HG02970 (cell line): ENCODE results near the gene ECHS1.
"Not testable (repeated sequence)": the region's sequence is repeated elsewhere in the genome, so short reads cannot be mapped to it uniquely, and the experiment has no call there.

Experiments
- ATAC-seq: cut with Tn5 transposase; IDR thresholded peaks from one replicate; pipeline ENCODE4 v1.9.1; 2021; ENCODE audit warnings: mild to moderate bottlenecking, moderate library complexity, moderate number of reproducible peaks; ENCODE audit not compliant: unreplicated experiment, low FRiP score

ECHS1 gene

DNA sequence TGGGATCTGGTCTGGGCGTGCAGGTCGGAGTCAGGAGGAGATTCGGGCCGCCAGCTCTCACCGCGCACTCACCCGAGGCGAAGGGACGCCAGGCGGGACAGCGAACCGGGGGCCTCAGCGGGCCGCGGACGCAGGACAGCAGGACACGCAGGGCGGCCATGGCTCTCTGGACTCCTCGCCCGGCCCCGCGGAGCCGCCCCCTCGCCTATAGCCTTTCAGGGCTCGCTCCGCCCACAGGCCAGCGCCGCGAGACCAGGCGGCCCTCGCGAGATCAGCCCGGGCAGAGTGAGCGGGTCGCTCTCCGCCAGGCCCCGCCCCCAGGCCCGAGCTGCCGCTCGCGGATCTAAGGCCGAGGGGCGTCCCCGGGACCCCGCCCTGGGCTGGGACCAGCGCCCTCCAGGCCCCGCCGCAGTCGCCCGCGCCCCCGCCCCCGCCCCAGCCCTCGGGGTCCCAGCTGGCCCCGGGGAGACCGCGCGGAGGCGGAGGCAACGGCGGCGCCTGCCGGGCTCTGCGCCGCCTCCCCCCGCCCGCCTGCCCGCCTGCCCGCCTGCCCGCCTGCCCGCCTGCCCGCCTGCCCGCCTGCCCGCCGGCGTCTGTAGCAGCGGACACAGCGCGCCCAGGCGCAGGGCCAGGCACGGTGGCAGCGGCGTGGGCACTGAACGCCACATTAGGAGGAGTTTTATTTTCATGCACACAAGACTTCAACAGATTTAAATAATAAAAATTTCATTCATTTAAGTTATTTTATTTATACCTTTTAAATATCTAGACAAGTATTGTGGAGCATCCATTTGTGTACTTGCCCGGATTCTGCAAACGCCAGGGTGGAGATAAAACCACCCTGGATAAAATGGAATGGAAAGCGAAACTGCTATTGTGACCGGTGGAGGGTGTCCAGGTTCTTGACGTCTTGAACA lies at the start of gene ECHS1:
ECHS1 (minus strand) TSS at position 181 of the 917 bp plus-strand sequence; CDS start at position 160, 21 bp downstream.
- peak; percentile 84 for ATAC-seq

DNA sequence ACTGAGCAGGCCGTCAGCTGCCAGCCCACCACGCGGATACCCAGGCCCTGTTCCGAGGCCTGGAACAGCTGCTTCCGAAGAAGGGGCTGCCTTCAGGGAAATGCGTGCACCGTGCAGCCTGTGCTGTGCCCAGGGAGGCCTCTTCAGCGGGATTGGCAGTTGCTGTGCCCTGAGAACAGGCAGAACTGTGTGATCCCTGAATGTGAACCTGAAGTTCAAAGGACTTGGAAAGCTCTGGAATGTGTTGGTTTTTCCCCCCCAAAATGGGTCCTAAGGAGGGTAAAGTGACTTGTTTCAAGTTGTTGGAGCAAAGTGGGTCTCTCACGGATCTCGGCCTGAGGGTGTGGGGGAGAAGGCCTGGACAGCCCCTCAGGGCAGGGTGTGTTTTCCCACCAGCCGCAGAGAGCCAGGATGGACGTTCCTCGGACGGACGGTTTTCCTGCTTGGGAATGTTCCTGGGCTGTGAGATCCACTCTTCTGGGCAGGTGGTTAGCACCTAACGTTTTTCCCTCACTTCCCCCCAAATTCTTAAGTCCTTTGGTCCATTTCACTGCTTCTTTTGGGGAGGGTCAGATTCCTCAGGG lies 49.2 kb upstream of the ECHS1 start:
- ATAC-seq: no peak

- ATAC-seq: no peak
Observed at GRCh38 chr10:133421336-133422222, 48.4 kb upstream of the ECHS1 start.

- ATAC-seq: no peak
Observed at GRCh38 chr10:133420579-133420978, 47.4 kb upstream of the ECHS1 start.

GRCh38 chr10:133420028-133420427 lies 46.9 kb upstream of the ECHS1 start:
- no peak for ATAC-seq

DNA sequence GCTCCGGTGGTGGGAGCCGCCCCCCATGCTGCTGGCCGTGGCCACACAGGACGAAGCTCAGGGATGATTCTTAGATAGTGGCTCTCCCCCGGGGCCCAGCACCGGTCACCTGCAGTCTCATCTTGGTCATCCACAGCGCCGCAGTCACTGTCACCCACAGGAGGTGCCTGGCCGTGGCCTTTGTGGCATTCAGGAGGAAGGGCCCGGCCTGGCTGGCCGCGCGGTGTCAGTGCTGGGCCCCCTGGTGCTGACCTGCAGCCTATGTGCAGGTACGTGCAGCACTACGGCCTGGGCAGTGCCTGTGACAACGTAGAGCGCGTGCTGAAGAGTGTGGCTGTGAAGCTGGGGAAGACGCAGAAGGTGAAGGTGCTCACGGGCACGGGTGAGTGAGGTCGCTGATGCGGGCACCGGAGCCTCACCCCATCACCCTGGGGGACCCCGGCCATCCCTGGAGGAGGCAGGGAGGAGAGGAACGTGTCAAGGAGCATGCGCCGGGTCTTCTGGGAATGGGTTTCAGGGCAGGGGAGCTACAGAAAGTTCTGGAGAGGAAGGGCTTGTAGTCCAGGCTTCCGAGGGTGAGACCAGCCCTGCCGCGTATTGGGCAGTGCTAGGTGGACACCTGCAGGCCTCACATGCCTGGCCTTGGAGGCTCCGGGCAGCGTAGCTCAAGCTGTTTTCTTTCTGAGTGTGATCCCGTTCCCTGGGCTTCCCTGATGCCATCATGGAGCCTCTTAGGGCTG lies 46.2 kb upstream of the ECHS1 start:
- no peak for ATAC-seq

GRCh38 chr10:133418289-133418993 lies 45.3 kb upstream of the ECHS1 start:
- no peak for ATAC-seq

GRCh38 chr10:133415752-133416151 lies 42.6 kb upstream of the ECHS1 start:
- no peak for ATAC-seq

- not testable (repeated sequence) for ATAC-seq
Observed at GRCh38 chr10:133414401-133414800, 41.2 kb upstream of the ECHS1 start.

GRCh38 chr10:133412381-133412711 lies 39.2 kb upstream of the ECHS1 start:
- no peak for ATAC-seq

DNA sequence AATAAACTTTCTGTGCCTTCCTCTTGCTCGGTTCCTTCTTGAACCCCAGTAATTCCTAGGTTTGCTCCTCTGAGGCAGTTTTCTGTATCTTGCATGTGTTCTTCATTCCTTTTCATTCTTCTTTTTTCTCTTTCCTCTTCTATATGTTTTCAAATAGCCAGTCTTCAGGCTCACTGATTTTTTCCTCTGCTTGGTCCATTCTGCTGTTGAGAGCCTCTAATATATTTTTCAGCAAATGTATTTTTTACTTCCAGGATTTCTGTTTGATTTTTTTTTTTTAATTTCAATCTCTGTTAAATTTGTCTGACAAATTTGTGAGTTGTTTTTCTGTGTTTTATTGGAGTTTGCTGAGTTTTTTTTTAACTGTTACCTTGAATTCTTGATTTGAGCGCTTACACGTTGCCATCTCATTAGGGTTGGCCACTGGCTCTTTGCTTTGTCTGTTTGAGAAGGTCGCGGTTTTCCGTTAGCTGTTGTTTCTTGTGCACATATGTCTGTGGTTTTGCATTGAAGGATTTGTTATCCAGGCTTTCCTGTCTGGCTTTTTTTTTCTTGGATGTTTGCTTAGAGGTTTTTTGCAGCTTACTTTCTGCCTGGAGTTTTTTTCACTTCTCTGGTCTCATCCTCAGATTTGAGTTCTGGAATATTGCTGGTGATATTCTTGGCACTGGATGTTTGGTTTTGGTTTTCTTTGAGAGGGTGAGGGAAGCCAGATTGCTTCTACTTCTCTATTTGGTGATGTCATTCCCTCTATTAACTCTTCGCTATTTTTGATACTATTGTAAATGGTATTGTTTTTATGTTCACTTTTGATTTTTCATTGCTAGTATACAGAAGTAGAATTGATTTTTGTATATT lies 38.6 kb upstream of the ECHS1 start:
- no peak for ATAC-seq

DNA sequence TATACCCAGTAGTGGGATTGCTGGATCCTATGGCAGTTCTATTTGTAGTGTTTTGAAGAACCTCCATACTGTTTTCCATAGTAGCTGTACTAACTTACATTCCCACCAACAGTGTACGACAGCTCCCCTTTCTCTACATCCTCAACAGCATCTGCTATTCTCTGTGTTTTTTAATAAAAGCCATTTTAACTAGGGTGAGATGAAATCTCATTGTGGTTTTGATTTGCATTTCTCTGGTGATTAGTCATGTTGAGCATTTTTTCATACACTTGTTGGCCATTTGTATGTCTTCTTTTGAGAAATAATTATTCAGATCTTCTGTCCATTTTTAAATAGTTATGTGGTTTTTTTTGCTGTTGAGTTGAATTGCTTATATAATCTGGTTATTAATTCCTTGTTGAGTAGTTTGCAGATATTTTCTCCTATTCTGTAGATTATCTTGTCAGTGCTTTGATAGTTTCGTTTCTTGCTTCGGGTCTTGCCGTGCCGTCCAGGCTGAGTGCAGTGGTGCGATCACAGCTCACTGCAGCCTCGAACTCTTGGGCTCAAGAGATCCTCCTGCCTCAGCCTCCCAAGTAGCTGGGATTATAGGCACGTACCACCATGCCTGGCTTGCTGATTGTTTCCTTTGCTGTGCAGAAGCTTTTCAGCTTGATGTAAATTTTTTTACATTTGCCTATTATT lies 32.8 kb upstream of the ECHS1 start:
- no peak for ATAC-seq

DNA sequence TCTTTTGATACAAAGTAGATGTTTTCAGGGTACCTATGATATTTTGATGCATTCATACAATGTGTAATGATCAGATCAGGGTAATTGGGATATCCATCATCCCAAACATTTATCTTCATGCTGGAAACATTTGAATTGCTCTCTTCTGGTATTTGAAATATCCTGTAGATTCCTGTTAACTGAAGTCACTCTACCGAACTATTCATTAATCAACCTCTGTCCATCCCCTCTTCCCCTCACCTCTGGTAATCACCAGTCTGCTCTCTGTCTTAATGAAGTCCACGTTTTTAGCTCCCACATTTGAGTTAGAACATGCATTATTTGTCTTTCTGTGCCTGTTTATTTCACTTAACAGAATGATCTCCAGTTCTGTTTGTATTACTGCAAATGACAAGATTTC lies 32.1 kb upstream of the ECHS1 start:
- ATAC-seq: no peak

DNA sequence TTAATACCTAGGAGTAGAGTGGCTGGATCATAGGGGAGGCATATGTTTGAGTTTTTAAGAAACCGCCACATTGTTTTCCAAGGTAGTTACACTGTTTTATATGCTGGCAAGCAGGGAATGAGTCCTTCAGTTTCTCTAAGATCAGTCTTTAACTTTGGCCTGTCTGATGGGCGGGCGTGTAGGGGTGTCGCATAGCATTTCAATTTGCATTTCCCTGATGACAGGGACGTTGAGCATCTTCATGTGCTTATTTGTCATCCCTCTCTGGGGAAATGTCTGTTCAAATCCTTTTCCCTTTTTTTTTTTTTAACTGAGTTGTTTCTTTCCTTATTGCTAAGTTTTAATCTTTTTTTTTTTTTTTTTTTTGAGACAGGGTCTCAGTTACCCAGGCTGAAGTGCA lies 30.6 kb upstream of the ECHS1 start:
- ATAC-seq: no peak

DNA sequence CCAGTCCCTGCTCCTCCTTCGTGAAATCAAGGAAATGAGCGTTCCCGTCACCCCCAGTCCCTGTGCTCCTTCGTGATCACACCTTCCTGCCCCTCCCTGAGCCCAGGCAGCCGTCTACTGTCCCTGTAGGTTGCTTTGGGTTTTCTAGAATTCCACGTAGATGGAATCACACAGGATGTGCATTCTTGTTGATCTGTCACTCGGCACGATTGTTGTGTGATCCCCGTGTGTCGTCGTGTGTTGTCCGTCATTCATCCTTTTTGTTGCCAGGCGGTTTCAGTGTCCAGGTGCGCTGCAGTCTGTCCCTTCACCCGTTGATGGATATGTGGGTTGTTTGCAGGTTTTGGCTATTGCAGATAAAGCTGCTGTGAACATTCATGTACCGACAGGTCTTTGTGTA lies 30.2 kb upstream of the ECHS1 start:
- ATAC-seq: no peak

DNA sequence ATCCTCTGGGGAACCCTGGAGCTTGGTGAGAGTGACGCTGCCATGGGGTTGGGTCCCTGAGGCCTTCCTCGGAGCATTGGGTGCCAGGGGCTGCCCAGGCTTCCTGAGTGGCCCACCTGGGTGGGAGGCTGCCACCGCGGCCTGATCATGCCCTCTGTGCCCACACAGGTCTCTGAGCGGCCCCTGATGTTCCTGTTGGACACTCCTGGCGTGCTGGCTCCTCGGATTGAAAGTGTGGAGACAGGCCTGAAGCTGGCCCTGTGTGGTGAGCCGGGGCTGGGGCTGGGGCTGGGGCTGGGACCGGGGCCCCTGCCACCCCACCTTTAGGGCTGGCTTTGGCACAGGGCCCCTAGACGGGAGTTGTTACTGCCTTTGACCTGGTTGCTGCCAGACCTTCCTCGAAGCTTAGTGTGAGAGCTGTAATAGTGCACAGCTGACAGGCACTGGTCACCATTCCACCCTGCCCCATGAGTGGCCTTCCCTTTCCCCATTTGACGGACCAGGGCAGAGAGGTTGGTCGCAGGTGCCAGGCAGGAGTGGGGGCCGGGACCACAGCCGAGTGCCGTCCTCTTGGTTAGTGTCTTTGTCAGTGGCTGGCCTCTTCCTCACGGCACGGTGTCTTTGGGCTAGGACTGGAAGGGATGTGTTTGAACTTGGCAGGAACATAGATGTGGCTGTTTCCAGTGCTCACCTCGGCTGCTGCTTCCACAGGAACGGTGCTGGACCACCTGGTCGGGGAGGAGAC lies 29.0 kb upstream of the ECHS1 start:
- ATAC-seq: no peak

- no peak for ATAC-seq
Observed at GRCh38 chr10:133401500-133401899, 28.3 kb upstream of the ECHS1 start.
